Activated CD8-positive, alpha-beta memory T cell treated with anti-CD3 and anti-CD28 coated beads for 24 hours (primary cell): Measurements from ENCODE around the gene HOXA6.
A peak's percentile ranks its signal among the peaks of the same experiment; 100 is the strongest.

Experiments
- DNase-seq: peaks from one replicate; pipeline ENCODE4 v3.0.0-alpha.2; 2020

The HOXA6 gene

DNA sequence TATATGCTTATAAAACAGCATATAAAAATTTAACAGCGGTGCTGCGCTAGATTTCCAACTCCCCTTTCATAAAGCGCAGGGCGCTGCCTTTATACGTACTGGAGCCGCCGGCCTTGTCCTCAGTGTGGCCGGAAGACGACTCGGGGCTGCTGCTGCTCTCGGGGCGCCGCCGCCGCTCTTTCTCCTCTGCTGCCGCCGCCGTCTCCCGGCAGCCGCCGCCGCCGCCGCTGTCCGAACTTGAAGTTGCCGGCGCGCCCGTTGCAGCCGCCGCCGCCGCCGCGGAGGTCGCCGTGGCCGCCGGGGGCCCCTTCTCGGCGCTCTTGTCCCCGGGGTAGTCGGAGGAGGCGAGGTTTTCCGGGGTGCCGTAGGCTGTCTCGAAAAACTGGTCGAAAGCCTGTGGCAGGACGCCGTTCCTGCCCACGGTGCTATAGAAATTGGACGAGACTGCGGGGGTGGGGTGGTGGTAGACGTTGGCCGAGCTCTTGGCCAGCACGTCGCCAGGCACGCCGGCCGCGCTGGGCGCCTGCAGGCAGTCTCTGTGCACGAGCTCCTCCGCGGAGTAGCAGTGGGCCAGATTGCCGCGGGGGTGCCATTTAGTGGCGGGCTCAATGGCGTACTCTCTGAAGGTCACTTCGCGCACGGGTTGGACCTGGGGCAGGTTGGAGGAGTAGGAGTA is 36.9 kb upstream of the HOXA6 start:
- DNase-seq = peak; percentile 67

DNA sequence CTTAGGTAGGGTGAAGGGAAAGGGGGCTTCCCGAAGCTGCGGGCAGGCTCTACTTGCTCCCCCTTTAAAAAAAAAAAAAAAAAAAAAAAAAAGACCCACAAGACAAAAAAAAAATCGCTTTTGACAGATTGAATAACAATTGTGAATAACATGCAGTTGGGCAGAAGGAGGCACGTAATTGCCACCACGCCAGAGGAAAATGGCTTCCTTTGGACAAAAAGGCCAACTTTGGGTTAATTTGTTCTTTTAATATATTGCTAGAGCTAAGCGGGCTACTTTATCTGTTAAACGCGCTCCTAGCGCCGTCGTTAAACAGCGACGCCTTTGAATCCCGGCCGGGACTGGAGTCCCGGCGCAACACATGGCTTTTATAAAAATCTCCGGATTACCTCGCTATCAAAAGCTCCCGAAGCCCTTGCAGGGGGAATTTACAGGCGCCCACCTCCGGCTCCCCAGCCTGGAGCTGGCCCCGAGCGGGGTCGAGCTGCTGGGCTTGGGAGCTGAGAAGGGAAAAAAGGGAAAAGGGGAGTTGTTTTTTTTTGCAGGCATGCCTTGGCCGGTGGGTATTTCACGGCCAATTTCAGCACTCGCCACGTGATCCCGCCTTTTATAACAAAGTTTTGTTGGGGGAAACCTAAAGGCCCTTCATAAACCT is 36.2 kb upstream of the HOXA6 start:
- peak; percentile 59 for DNase-seq

DNA sequence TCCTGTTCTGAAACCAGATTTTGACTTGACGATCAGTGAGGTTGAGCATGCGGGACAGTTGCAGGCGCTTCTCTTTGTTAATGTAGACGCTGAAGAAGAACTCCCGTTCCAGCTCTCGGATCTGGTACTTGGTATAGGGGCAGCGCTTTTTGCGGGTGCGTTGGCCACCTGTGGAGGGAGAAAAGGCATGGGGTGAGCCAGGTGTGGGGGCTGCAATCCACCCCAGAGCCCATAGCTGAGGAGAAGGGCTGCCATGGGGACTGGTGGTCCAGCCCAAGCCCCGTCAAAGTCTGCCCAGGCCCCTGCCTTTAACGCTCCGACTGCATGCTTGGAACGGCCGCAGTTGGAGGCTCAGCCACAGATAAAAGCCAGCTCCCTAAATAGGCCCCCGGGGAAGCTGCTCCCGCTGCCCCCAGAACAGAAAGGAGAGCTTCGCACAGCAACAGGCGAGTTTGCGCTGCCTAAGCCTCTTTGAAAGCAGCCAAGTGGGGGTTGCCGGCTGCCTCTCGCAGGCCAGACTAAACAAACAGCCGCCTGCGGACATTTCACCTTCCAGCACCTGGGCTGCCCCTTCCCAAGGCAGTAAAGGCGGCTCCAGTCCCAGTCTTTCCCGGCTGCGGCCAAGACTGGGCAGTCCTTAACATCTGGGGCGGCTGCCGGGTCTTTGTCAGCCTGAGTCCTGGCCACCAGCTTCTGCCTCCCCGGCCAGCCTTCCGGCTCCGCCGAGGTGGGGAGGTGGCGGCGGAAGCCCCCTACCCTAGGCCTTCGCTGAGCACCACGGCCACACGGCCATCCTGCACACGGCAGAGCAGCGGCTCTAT is 35.5 kb upstream of the HOXA6 start:
- peak; percentile 58 for DNase-seq

DNA sequence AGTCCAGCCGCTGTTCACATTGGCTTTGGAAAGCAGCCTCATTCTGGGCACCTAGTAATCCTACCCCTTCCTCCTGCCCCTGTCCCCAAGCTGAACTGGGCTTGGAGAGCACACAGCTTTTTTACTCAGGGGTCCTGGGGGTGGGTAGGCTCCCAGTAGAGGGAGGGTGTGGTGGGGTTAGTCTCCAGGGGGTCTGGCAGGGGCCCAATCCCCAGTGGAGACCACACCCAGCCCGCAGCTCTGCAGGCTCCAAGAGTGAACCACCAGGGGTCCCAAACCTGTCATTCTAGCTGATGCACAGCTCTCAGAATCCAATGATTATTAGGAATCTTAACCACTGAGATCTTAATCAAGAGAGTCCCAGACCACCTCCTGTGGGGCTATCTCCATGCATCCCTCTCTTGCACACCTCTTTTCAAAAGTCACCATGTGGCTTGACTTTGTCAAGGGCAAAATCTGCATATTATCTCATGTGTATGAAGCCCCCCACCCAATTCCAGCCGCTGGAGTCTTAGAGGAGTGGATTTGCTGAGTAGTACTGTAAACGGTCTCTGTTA is 34.8 kb upstream of the HOXA6 start:
- peak; percentile 52 for DNase-seq

DNA sequence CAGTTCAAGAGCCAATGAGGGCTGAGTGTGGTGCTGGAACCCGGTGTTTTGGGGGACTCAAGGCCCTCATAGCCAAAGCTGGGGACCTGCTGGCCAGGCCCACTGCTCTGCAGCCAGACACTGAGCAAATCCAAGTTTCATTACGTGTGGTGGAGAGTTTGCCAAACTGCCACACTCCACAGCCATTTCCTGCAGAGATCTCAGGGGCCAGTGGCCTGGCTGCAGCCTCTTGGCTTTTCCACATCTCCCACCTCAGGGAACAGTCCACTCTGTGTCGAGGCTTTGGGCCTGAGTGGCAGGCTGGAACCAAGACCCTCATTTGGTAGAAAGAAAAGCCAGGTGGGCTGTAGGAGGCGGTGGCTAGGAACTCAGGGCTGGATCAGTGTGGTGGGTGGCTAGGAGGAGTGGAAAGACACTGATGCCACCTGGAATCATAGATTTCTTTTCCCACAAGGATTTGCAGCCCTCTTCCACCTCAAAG is 34.3 kb upstream of the HOXA6 start:
- no peak for DNase-seq

DNA sequence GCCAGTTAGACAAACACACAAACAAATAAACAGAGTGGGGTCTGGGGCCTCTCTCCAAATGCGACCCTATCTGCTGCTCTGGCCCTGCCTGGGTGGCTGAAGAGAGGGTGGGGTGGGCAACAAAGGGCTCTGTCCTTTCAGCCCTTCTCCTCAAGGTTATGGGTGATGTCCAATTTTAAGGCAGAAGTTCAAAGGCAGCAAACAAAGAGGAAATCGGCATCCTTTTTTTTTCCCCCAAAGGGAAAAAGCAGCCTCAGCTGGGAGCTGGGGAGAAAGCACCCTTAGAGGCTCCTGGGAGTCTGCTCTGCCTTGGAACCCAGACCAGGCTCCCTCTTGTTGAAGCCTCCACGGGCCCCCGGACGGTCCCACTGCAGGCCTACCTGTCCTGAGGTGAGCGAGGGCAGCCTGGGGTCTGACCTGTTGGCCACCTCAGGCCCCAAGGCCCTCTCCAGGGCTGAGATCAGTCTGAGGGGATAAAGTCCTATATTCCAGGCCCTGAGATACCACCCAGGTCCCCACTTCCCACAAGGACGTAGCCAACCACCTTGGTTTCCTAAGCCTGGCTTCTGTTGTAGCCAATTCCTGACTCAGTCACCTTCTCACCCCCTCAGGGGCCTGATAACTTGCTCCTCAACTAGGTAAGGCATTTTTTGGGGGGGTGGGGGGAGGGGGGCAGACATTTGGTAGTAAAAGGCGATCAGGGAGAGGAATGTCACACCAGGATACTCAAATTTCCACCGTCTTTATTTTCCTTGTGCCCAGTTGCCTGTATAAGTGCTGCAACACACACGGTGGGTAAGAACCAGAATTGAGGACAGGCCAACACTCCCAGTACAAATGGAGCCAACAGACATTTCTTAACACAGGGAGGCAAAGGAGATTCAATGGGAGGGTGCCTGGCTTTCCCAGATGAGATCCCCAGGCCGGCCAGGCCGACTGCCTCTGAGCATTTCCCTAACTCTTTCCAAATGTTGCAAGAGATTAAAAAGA is 33.2 kb upstream of the HOXA6 start:
- peak; percentile 58 for DNase-seq

DNA sequence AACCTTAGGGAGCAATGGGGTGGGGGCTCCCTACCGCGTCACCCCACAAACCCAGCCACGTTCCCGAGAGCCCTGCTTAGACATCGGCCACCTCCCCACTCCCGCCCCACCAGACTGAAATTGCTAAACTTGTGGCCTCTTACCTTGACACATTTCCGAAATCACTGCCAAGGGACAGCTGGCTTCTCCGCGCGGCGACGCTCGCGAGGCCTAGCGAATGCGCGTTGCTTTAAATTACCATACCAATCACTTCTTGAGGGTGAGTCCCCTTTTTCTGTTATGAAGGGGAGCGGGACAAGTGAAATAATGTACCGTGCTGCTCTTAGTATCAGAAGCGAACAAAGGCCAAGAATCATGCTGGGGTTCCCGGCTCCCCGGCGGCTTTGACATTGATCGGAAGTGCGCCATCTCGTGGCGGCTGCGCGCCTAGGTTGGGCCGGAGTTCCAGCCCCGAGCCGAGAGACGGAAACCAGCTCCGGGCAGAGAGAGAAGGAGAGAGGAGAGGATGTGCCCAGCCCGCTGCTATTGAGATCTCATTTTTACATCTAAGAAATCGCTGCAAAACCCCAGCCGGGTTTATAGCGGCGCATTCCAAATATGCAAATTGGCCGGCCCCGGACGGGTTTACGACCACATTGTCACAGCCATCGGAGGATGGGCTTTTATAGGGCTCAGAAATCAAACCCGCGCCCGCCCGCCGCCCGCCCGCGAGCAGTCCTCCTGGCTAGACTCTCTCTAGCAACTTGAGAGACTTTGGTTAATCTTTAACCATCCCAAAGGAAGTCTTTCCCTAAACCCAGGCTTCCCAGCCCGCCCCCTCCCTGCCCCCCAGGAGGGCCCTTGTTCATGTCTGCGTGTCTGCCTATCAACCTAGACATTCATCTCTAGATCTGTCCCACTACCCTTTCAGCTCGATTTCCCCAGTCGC is 32.2 kb upstream of the HOXA6 start:
- peak; percentile 86 for DNase-seq

DNA sequence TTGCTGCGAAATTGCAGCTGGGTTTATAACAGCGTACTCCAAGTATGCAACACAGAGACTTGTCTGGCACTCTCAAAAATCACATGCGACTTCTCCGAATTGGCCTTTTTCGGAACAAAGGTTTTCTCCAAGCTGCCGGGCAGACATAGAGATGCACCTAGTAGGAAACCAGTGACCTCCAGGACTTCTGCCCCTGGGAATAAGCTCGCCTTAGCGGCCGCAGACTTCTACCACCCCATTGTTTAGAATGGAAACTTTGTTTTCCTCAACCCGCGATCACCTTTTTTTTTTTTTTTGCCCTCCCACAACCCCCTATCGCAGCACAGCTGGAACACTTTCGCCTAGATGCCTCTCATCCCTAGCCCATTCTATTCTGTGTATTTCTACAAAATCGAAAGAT is 31.5 kb upstream of the HOXA6 start:
- DNase-seq = no peak

DNA sequence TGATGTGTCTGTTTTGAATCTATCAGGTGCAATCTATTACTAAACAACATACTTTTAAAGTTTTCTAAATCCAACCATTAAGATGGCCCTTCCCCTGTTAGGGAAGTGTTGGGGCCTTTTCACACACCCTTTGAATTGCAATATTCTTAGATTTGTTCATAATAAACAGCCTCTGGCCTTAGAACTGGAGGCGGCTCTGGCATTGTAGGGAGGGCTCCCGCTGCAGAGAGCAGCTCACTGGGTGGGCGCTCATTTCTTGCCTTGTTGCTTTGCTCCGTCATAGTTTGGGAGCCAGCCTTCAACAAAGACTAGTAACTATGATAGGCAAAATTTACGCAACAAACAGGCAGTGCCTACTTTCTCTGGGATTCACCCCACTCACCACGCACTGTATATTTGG is 30.8 kb upstream of the HOXA6 start:
- DNase-seq = no peak

DNA sequence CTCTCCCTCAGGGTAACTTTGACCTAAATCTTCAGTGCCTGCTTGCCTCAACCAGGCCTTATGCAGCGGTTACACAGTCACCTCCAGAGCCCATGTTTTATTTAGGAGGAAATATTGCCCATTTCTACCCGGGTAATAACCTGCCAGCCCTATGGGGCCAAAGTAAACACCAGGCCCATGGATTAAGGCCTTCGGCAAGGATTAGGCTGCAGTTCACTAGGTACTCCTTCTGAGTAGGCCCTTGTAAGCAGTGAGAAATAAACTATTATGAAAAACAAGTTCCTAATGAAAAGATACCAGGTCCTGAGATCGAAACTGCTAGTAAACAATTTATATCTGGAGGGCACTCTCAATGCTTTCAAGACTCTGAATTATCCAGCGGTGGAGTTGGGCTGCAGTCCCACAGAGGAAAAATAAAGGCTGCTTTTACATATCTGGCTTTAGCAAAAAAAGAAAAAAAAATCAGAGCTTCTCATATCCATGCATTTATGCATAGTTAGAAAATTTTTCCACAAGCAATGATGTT is 30.3 kb upstream of the HOXA6 start:
- DNase-seq = no peak

DNA sequence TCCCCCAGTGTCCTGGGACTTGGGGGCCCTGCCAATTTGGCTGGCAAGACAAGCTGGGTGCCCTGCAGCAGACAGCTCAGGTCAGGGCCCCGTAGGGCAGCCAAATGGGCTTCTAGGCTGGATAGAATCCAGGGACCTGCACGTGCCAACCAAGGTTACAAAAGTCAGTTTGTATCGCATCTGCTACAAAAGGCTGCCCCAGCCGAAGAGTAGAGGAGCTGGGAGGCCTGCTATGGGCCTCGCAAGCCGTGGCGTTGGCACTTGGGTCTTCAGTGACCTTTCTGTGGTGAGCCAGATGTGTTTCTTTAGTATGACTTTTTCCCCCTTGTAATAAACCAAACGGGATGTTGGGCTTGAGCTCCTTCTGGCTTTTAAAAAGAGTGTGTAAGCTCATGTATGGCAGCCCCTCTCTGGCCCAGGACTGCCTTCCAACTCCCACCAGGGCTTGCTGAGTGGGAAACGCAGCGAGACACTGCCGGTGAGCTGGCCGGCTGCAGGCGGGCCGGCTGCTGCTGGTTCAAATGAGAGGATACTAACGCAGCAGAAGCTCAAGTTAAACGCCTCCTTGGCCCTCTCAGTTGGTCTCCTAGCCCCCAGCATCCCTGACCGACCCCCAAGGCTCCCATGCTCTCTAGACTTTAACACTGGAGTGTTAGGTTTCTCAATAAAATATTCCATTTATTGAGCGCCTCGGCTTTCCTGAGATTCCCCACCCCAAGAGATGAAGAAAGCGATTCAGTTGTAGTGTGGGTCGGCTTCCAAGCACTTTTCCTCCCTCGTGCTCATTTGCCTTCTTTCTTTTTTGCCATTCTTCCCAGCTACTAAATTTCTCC is 29.6 kb upstream of the HOXA6 start:
- no peak for DNase-seq

DNA sequence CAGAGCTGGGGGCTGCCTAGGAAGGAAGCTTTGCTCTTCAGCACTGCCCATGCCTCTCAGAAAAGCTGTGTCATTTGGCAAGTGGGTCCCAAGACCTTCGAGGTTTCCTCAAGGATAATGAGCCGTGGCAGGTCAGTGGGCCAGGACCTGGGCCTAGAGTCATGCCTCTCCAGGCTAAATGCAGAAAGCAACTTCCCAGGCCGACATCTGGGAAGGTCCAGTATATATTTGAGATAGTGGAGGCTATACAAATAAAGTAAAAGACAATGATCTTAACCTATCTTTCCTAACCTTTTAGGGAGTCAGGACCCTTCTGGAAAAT is 28.9 kb upstream of the HOXA6 start:
- peak; percentile 49 for DNase-seq

DNA sequence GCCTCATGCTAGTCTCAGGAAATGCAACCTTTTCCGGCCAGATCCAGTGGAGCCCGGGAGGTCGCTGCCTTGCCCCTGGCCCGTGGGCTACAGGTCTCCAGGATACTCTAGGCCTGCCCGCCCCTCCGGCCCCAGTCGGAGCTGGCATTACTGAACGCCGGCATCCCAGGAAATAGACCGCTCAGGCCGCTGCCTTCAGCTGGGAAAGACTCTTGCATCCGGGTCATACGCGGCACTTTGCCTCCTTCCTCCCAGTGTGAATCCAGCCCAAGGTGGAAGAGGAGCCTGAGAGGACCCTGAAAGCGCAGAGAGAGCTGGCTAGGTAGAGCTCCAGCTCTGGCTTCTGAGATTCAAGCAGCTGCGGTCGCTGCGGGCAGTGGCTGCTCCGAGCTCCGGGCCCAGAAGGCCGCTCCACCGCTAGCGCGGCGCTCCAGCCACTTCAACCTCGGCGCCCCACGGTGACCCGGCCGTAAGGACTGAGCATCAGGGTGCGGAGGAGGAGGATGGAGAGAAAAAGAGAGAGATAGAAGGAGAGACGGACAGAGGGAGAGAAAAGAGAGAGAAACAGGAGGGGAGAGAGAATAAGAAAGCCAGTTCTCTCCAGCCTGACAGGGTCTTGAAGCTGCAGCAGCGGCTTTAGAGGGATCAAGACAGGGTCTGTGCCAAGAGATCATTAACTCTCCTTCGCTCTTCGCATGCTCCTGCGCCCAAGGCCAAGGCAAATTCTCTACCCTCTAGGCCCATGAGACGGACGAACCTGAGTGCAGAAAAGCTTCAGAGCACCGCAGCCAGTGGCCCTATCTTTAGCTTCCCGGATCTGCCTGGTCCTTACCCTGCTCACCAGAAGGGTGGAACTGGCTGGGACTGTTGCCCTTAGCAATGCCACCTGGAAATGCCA is 28.3 kb upstream of the HOXA6 start:
- no peak for DNase-seq

DNA sequence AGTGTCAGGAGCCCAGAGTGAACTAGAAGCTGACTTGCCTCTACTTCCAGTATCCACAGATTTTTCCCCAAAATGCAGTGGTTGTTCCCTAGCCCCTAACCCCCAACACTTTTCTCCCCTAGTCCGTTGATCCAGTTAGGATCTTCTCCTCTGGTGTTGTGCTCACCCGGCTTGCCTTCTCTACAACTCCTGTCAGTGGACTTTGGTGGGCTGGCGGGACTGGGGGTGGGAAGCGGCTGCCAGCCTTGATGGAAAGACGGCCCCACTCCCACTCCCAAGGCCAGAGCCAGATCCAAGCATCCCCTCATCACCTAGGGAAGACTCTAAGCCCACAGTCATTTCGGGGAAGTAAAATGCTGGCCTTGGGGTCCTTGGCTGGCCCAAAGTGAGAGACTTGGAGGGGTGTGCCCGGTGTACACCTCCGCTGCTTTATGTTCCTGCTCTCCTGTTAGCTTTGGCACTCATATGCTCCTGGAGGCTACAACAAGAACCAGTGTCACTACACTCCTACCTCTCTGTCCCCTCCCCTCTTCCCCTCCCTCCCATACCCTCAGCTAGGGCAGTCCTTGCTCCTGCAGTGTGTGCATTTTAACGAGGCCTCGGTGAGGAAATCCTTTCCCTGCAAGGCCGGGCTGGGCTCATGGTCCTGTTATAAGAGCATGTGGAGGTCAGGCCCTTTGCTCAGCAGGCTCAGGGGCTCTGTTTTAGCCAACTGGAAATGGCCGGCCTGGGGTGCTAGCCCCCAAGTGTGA is 27.5 kb upstream of the HOXA6 start:
- DNase-seq = peak; percentile 50

DNA sequence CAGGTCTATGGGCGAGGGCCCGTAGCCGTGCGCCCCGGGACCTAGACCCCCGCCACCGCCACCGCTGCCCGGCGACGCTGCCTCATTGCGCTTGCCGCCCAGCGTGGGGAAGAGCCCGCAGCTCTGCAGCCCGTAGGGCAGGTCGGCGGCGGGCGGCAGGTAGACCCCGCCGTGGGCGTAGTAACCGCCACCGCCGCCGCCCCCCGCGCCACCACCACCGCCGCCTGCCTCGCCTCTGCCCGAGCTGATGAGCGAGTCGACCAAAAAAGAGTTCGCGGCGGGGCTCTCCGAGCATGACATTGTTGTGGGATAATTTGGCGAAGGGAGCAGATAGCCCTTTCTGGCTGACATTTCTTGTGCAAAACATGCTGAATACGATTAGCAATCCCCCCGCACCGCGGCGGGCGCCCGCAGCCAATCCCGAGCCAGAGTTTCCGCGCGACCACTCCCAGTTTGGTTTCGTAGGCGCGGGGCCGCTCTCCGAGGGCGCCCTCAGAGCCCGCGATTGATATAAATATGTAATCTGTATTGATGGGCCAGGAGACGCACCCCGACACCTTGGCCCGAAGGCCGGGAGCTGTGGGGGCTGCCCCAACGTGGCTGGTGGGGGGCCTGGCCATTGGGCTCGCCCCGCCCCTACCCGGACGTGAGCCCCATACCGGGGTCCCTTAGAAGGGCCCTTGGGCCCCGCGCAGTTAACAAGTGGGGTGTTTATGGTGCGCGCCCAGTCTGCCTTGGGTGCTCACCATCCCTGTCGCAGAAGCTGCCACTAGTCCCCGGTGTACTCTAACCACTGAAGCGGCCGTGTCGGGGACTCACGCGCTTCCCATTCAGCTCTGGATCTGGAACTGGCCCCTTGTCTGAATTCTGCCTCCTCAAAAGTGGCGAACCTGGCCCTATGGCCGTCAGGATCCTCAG is 26.6 kb upstream of the HOXA6 start, which contains the start of gene HOXA10:
Gene HOXA10, minus strand, starts transcription at position 365 of the 918 bp plus-strand sequence. Its CDS starts 14 bp downstream, at position 351.
- peak; percentile 58 for DNase-seq

DNA sequence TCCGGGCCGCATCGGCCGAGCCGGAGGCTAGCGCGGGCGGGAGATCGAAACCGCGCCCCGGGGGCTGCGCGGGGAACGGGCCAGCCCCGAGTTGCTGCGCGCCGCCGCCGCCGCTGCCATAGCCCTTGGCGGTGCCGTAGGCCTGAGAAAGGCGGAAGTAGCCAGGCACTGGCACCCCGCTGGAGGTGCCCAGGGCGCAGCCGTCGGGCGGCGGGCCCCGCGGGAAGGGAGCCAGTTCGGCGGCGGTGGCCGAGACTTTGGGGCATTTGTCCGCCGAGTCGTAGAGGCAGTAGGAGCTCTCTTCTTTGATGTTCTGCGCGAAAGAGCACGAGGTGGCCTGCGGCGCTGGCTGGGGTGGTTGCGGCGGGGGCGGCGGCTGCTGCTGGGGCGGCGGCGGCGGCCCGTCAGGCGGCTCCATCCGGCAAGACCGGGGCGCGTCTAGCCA is 26.0 kb upstream of the HOXA6 start:
- DNase-seq = peak; percentile 72
